ENCODE results near the gene EXOC3L2.

The EXOC3L2 gene

GRCh38 chr19:45224645-45225044, 20.6 kb downstream of the EXOC3L2 start:
- H2AFZ ChIP-seq (ENCODE audit: low read depth, low read length): no peak overlapping the region
- H3K4me1 ChIP-seq (ENCODE audit: insufficient read depth, low read length): no peaks in the 10 kb centered on the region
- no peaks in the 10 kb centered on the region for H3K36me3 ChIP-seq (ENCODE audit: insufficient read depth, low read length)
- no peaks in the 10 kb centered on the region for H3K9me3 ChIP-seq (ENCODE audit: low read length)
- H3K27me3 ChIP-seq (ENCODE audit: insufficient read depth, low read length): no peaks in the 10 kb centered on the region
- no peak overlapping the region for H3K4me3 ChIP-seq (ENCODE audit: low read length)

- Histone ChIP-seq H3K4me3 (ENCODE audit: low read length) (no peak overlapping the region), H3K9me3 (ENCODE audit: low read length) (no peaks in the 10 kb centered on the region), H3K36me3 (ENCODE audit: insufficient read depth, low read length) (no peaks in the 10 kb centered on the region), H3K27me3 (ENCODE audit: insufficient read depth, low read length) (peaks cover 2% of the 10 kb centered on the region), H2AFZ (ENCODE audit: low read depth, low read length) (no peak overlapping the region), H3K4me1 (ENCODE audit: insufficient read depth, low read length) (no peaks in the 10 kb centered on the region)
Observed at GRCh38 chr19:45223879-45224278, 21.3 kb downstream of the EXOC3L2 start.

GRCh38 chr19:45222724-45223123, 22.5 kb downstream of the EXOC3L2 start:
- H2AFZ ChIP-seq (ENCODE audit: low read depth, low read length): no peak overlapping the region
- no peaks in the 10 kb centered on the region for H3K36me3 ChIP-seq (ENCODE audit: insufficient read depth, low read length)
- H3K9me3 ChIP-seq (ENCODE audit: low read length): no peaks in the 10 kb centered on the region
- peaks cover 3% of the 10 kb centered on the region for H3K27me3 ChIP-seq (ENCODE audit: insufficient read depth, low read length)
- H3K4me3 ChIP-seq (ENCODE audit: low read length): no peak overlapping the region
- H3K4me1 ChIP-seq (ENCODE audit: insufficient read depth, low read length): no peaks in the 10 kb centered on the region

- Histone ChIP-seq H3K9me3 (ENCODE audit: low read length) (no peaks in the 10 kb centered on the region), H3K4me3 (ENCODE audit: low read length) (no peak overlapping the region), H3K27me3 (ENCODE audit: insufficient read depth, low read length) (peaks cover 18% of the 10 kb centered on the region), H3K4me1 (ENCODE audit: insufficient read depth, low read length) (no peaks in the 10 kb centered on the region), H3K36me3 (ENCODE audit: insufficient read depth, low read length) (no peaks in the 10 kb centered on the region), H2AFZ (ENCODE audit: low read depth, low read length) (no peak overlapping the region)
Observed at GRCh38 chr19:45218911-45219743, 26.1 kb downstream of the EXOC3L2 start.

GRCh38 chr19:45218426-45218825, 26.8 kb downstream of the EXOC3L2 start:
- Histone ChIP-seq H3K4me3 (ENCODE audit: low read length) (no peak overlapping the region), H3K27me3 (ENCODE audit: insufficient read depth, low read length) (peaks cover 18% of the 10 kb centered on the region), H3K36me3 (ENCODE audit: insufficient read depth, low read length) (no peaks in the 10 kb centered on the region), H3K9me3 (ENCODE audit: low read length) (no peaks in the 10 kb centered on the region), H2AFZ (ENCODE audit: low read depth, low read length) (no peak overlapping the region), H3K4me1 (ENCODE audit: insufficient read depth, low read length) (no peaks in the 10 kb centered on the region)

GRCh38 chr19:45217957-45218334, 27.3 kb downstream of the EXOC3L2 start:
- H3K36me3 ChIP-seq (ENCODE audit: insufficient read depth, low read length): no peaks in the 10 kb centered on the region
- peaks cover 18% of the 10 kb centered on the region for H3K27me3 ChIP-seq (ENCODE audit: insufficient read depth, low read length)

GRCh38 chr19:45217193-45217956, 27.8 kb downstream of the EXOC3L2 start:
- Histone ChIP-seq H3K4me3 (ENCODE audit: low read length) (no peak overlapping the region), H3K9me3 (ENCODE audit: low read length) (no peaks in the 10 kb centered on the region), H3K27me3 (ENCODE audit: insufficient read depth, low read length) (peaks cover 18% of the 10 kb centered on the region), H3K36me3 (ENCODE audit: insufficient read depth, low read length) (no peaks in the 10 kb centered on the region), H3K4me1 (ENCODE audit: insufficient read depth, low read length) (no peaks in the 10 kb centered on the region), H2AFZ (ENCODE audit: low read depth, low read length) (no peak overlapping the region)

More at GRCh38 chr19:45217957-45218334, 27.3 kb downstream of the EXOC3L2 start:
- Histone ChIP-seq H2AFZ (ENCODE audit: low read depth, low read length) (no peak overlapping the region), H3K9me3 (ENCODE audit: low read length) (no peaks in the 10 kb centered on the region), H3K4me3 (ENCODE audit: low read length) (no peak overlapping the region), H3K4me1 (ENCODE audit: insufficient read depth, low read length) (no peaks in the 10 kb centered on the region)

- no peaks in the 10 kb centered on the region for H3K4me1 ChIP-seq (ENCODE audit: insufficient read depth, low read length)
- H3K27me3 ChIP-seq (ENCODE audit: insufficient read depth, low read length): peaks cover 18% of the 10 kb centered on the region
- H2AFZ ChIP-seq (ENCODE audit: low read depth, low read length): no peak overlapping the region
- no peaks in the 10 kb centered on the region for H3K36me3 ChIP-seq (ENCODE audit: insufficient read depth, low read length)
- no peaks in the 10 kb centered on the region for H3K9me3 ChIP-seq (ENCODE audit: low read length)
- no peak overlapping the region for H3K4me3 ChIP-seq (ENCODE audit: low read length)
Observed at GRCh38 chr19:45216667-45217066, 28.5 kb downstream of the EXOC3L2 start.

GRCh38 chr19:45215391-45216191, 29.6 kb downstream of the EXOC3L2 start:
- Histone ChIP-seq H3K4me1 (ENCODE audit: insufficient read depth, low read length) (no peaks in the 10 kb centered on the region), H3K9me3 (ENCODE audit: low read length) (no peaks in the 10 kb centered on the region), H3K4me3 (ENCODE audit: low read length) (no peak overlapping the region), H3K36me3 (ENCODE audit: insufficient read depth, low read length) (no peaks in the 10 kb centered on the region), H3K27me3 (ENCODE audit: insufficient read depth, low read length) (peaks cover 18% of the 10 kb centered on the region), H2AFZ (ENCODE audit: low read depth, low read length) (no peak overlapping the region)

GRCh38 chr19:45213031-45213430, 32.2 kb downstream of the EXOC3L2 start:
- Histone ChIP-seq H3K36me3 (ENCODE audit: insufficient read depth, low read length) (no peaks in the 10 kb centered on the region), H3K4me1 (ENCODE audit: insufficient read depth, low read length) (no peaks in the 10 kb centered on the region), H2AFZ (ENCODE audit: low read depth, low read length) (no peak overlapping the region), H3K27me3 (ENCODE audit: insufficient read depth, low read length) (peaks cover 16% of the 10 kb centered on the region), H3K4me3 (ENCODE audit: low read length) (no peak overlapping the region), H3K9me3 (ENCODE audit: low read length) (no peaks in the 10 kb centered on the region)

GRCh38 chr19:45211751-45212381, 33.3 kb downstream of the EXOC3L2 start:
- Histone ChIP-seq H3K9me3 (ENCODE audit: low read length) (no peaks in the 10 kb centered on the region), H3K27me3 (ENCODE audit: insufficient read depth, low read length) (peaks cover 8% of the 10 kb centered on the region), H3K36me3 (ENCODE audit: insufficient read depth, low read length) (no peaks in the 10 kb centered on the region), H2AFZ (ENCODE audit: low read depth, low read length) (no peak overlapping the region), H3K4me3 (ENCODE audit: low read length) (no peak overlapping the region), H3K4me1 (ENCODE audit: insufficient read depth, low read length) (no peaks in the 10 kb centered on the region)

- Histone ChIP-seq H2AFZ (ENCODE audit: low read depth, low read length) (no peak overlapping the region), H3K9me3 (ENCODE audit: low read length) (no peaks in the 10 kb centered on the region), H3K27me3 (ENCODE audit: insufficient read depth, low read length) (no peaks in the 10 kb centered on the region), H3K4me3 (ENCODE audit: low read length) (no peak overlapping the region), H3K36me3 (ENCODE audit: insufficient read depth, low read length) (no peaks in the 10 kb centered on the region), H3K4me1 (ENCODE audit: insufficient read depth, low read length) (no peaks in the 10 kb centered on the region)
Observed at GRCh38 chr19:45206328-45206727, 38.9 kb downstream of the EXOC3L2 start.
